ENCODE measurements around the gene UNC79. TPM values are rescaled to one million over a fixed set of nuclear protein-coding genes. Genes with fewer than 3 reads are reported as not detected.

Gene UNC79
- total and polyA plus RNA-seq, 2 experiments from 2014 or later: 0.04 TPM; not detected in 1

GRCh38 chr14:93540235-93540634, 109.5 kb downstream of the UNC79 start:
- H3K9me3 ChIP-seq (ENCODE audit: low read depth): no peaks in the 10 kb centered on the region
- WGBS, 2 experiments (ENCODE audit: low coverage in 1 of 2, low lambda C conversion rate in 2 of 2, missing lambda C conversion rate in 2 of 2): 55 to 59% methylated on average over 1 of the region's 1 CpG
- H3K4me2 ChIP-seq (ENCODE audit: unreplicated experiment): no peak overlapping the region
- H3K36me3 ChIP-seq (ENCODE audit: low read depth): no peaks in the 10 kb centered on the region
- in situ Hi-C loops (cut with MboI): loop anchor here (25.0 kb wide), 1 partner anchor 303 kb away; no protein-coding TSS in a partner anchor
- no peak overlapping the region for H3K27ac ChIP-seq
- H3K9ac ChIP-seq: no peak overlapping the region
- TF ChIP-seq EZH2phosphoT487 (IDR thresholded peaks at IDR 0.05; ENCODE audit: insufficient read depth, low read depth) (no peak), EZH2 (IDR thresholded peaks at IDR 0.05; ENCODE audit: insufficient read depth, poor library complexity, severe bottlenecking) (no peak)
- H3K79me2 ChIP-seq (ENCODE audit: insufficient read depth): no peaks in the 10 kb centered on the region
- H3K9me2 ChIP-seq (ENCODE audit: insufficient read depth): no peaks in the 10 kb centered on the region
- no peaks in the 10 kb centered on the region for H3K4me1 ChIP-seq (ENCODE audit: insufficient read depth)
- no peaks in the 10 kb centered on the region for H4K20me1 ChIP-seq (ENCODE audit: insufficient read depth)
- DNase-seq: no peak
- no peak overlapping the region for H2AFZ ChIP-seq
- no peak overlapping the region for H3K4me3 ChIP-seq
- H3F3A ChIP-seq (ENCODE audit: insufficient read depth): no peaks in the 10 kb centered on the region
- 0 out of 2 replicates have a peak, but pooled peaks cover under 1% of the 10 kb centered on the region for H3K27me3 ChIP-seq (replicated peaks; ENCODE audit: insufficient read depth)

- no peak overlapping the region for H3K27ac ChIP-seq
- H3K4me2 ChIP-seq (ENCODE audit: unreplicated experiment): no peak overlapping the region
- H3F3A ChIP-seq (ENCODE audit: insufficient read depth): no peaks in the 10 kb centered on the region
- H3K9me3 ChIP-seq (ENCODE audit: low read depth): no peaks in the 10 kb centered on the region
- no peaks in the 10 kb centered on the region for H3K79me2 ChIP-seq (ENCODE audit: insufficient read depth)
- H2AFZ ChIP-seq: no peak overlapping the region
- H3K9me2 ChIP-seq (ENCODE audit: insufficient read depth): no peaks in the 10 kb centered on the region
- no peaks in the 10 kb centered on the region for H3K36me3 ChIP-seq (ENCODE audit: low read depth)
- peak; percentile 61 for DNase-seq
- no peaks in the 10 kb centered on the region for H4K20me1 ChIP-seq (ENCODE audit: insufficient read depth)
- H3K9ac ChIP-seq: no peak overlapping the region
- no peak overlapping the region for H3K4me3 ChIP-seq
- in situ Hi-C loops (cut with MboI): loop anchor here (25.0 kb wide), 1 partner anchor 306 kb away; no protein-coding TSS in a partner anchor
- no peak for TF ChIP-seq EZH2phosphoT487 (IDR thresholded peaks at IDR 0.05; ENCODE audit: insufficient read depth, low read depth)
- no peak for TF ChIP-seq EZH2 (IDR thresholded peaks at IDR 0.05; ENCODE audit: insufficient read depth, poor library complexity, severe bottlenecking)
- H3K27me3 ChIP-seq (replicated peaks; ENCODE audit: insufficient read depth): peaks cover 11% of the 10 kb centered on the region; the same call in 1 of the 2 replicates
- no peaks in the 10 kb centered on the region for H3K4me1 ChIP-seq (ENCODE audit: insufficient read depth)
Measured at GRCh38 chr14:93543766-93544165, 113.0 kb downstream of the UNC79 start.

- no peak overlapping the region for H3K9ac ChIP-seq
- H3K4me2 ChIP-seq (ENCODE audit: unreplicated experiment): no peak overlapping the region
- TF ChIP-seq EZH2 (IDR thresholded peaks at IDR 0.05; ENCODE audit: insufficient read depth, poor library complexity, severe bottlenecking) (no peak), EZH2phosphoT487 (IDR thresholded peaks at IDR 0.05; ENCODE audit: insufficient read depth, low read depth) (no peak)
- no peaks in the 10 kb centered on the region for H3K9me3 ChIP-seq (ENCODE audit: low read depth)
- no peaks in the 10 kb centered on the region for H3K4me1 ChIP-seq (ENCODE audit: insufficient read depth)
- H3F3A ChIP-seq (ENCODE audit: insufficient read depth): no peaks in the 10 kb centered on the region
- H3K79me2 ChIP-seq (ENCODE audit: insufficient read depth): no peaks in the 10 kb centered on the region
- H3K36me3 ChIP-seq (ENCODE audit: low read depth): no peaks in the 10 kb centered on the region
- no peak overlapping the region for H3K27ac ChIP-seq
- no peak for DNase-seq
- H3K4me3 ChIP-seq: no peak overlapping the region
- in situ Hi-C loops (cut with MboI): loop anchor here (25.0 kb wide), 1 partner anchor 307 kb away; no protein-coding TSS in a partner anchor
- WGBS, 2 experiments (ENCODE audit: low coverage in 1 of 2, low lambda C conversion rate in 2 of 2, missing lambda C conversion rate in 2 of 2): 45 to 49% methylated on average over 3 of the region's 3 CpGs
- H2AFZ ChIP-seq: no peak overlapping the region
- no peaks in the 10 kb centered on the region for H4K20me1 ChIP-seq (ENCODE audit: insufficient read depth)
- no peaks in the 10 kb centered on the region for H3K9me2 ChIP-seq (ENCODE audit: insufficient read depth)
- H3K27me3 ChIP-seq (replicated peaks; ENCODE audit: insufficient read depth): peaks cover 11% of the 10 kb centered on the region; the same call in 1 of the 2 replicates
Measured at GRCh38 chr14:93544212-93544611, 113.5 kb downstream of the UNC79 start.

DNA sequence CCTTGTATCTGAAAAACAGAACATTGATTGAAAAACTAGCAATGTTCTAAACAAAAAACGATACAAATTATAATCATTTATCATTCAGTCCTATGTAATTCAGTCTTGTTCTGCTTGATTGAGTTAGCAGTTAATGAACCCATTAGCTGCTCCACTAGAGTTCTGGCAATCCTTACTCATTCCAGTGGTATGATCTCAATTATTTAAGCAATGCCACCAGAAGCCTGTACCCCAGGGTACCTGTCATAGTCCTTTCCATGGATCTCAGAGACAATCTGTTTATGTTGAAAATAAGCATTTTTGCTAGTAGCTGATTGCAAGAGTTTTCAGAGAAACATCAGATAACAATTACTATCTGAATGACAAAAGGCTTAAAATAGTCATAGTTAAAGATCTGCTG, 115.9 kb downstream of the UNC79 start:
- H3K36me3 ChIP-seq (ENCODE audit: low read depth): no peaks in the 10 kb centered on the region
- no peaks in the 10 kb centered on the region for H4K20me1 ChIP-seq (ENCODE audit: insufficient read depth)
- in situ Hi-C loops (cut with MboI): loop anchor here (25.0 kb wide), 1 partner anchor 309 kb away; no protein-coding TSS in a partner anchor
- no peaks in the 10 kb centered on the region for H3K4me1 ChIP-seq (ENCODE audit: insufficient read depth)
- no peak overlapping the region for H3K9ac ChIP-seq
- H3K27me3 ChIP-seq (replicated peaks; ENCODE audit: insufficient read depth): peaks cover 11% of the 10 kb centered on the region; the same call in 1 of the 2 replicates
- no peaks in the 10 kb centered on the region for H3K9me2 ChIP-seq (ENCODE audit: insufficient read depth)
- no peak overlapping the region for H3K4me2 ChIP-seq (ENCODE audit: unreplicated experiment)
- no peaks in the 10 kb centered on the region for H3F3A ChIP-seq (ENCODE audit: insufficient read depth)
- TF ChIP-seq EZH2 (IDR thresholded peaks at IDR 0.05; ENCODE audit: insufficient read depth, poor library complexity, severe bottlenecking) (no peak), EZH2phosphoT487 (IDR thresholded peaks at IDR 0.05; ENCODE audit: insufficient read depth, low read depth) (no peak)
- DNase-seq: no peak
- 19 to 29% methylated on average over 1 of the region's 1 CpG for WGBS, 2 experiments (ENCODE audit: low coverage in 1 of 2, low lambda C conversion rate in 2 of 2, missing lambda C conversion rate in 2 of 2)
- no peak overlapping the region for H2AFZ ChIP-seq
- H3K27ac ChIP-seq: no peak overlapping the region
- H3K4me3 ChIP-seq: no peak overlapping the region
- no peaks in the 10 kb centered on the region for H3K9me3 ChIP-seq (ENCODE audit: low read depth)
- H3K79me2 ChIP-seq (ENCODE audit: insufficient read depth): no peaks in the 10 kb centered on the region
